Measurements from ENCODE around the gene CNOT11.

Gene CNOT11

DNA sequence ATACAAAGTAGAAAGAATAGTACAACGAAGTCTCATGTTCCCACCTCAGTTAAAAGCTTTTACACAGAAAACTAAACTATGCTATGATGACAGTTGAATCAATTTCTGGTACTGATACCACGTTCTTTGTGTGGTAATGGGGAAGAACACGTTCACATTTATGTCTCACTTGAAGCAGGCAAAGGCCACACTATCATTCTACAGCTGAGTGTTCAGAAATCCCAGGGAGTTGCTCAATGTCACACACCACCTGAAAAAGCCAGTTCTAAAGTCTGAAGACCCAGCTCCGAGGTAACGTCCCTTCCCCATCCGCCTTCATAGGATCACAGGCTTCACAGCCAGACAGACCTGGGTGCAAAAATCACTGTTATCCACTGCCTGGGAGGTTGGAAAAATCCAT is 46.9 kb downstream of the CNOT11 start:
- DNase-seq = no peak
- Histone ChIP-seq H3K79me2 (ENCODE audit: low read length) (peaks cover 99% of the 10 kb centered on the region), H3K27me3 (replicated peaks; ENCODE audit: insufficient read depth, low read length) (no peaks in the 10 kb centered on the region), H3K9me3 (replicated peaks; ENCODE audit: insufficient read depth, low read length) (no peaks in the 10 kb centered on the region), H3K27ac (ENCODE audit: low read length) (no peak overlapping the region), H3K36me3 (replicated peaks; ENCODE audit: insufficient read depth, low read length) (peaks cover 4% of the 10 kb centered on the region; the same call in 1 of the 2 replicates), H3K9me2 (replicated peaks; ENCODE audit: insufficient read depth, low read length) (no peaks in the 10 kb centered on the region), H3K4me3 (ENCODE audit: low read length) (no peak overlapping the region), H4K20me1 (ENCODE audit: insufficient read depth, low read length) (0 out of 2 replicates have a peak, but pooled peaks cover 12% of the 10 kb centered on the region), H3K4me2 (ENCODE audit: low read depth, low read length) (no peak overlapping the region), H3F3A (ENCODE audit: insufficient read depth, low read length) (no peaks in the 10 kb centered on the region), H2AFZ (ENCODE audit: low read length) (no peak overlapping the region), H3K4me1 (ENCODE audit: low read length) (no peaks in the 10 kb centered on the region), H3K9ac (ENCODE audit: low read length) (no peak overlapping the region)
- TF ChIP-seq EZH2 (optimal IDR thresholded peaks at IDR 0.05; ENCODE audit: low read depth, low read length) (no peak), EZH2phosphoT487 (IDR thresholded peaks at IDR 0.05; ENCODE audit: low read length) (no peak)
- TF ChIP-seq, protein P1, sequence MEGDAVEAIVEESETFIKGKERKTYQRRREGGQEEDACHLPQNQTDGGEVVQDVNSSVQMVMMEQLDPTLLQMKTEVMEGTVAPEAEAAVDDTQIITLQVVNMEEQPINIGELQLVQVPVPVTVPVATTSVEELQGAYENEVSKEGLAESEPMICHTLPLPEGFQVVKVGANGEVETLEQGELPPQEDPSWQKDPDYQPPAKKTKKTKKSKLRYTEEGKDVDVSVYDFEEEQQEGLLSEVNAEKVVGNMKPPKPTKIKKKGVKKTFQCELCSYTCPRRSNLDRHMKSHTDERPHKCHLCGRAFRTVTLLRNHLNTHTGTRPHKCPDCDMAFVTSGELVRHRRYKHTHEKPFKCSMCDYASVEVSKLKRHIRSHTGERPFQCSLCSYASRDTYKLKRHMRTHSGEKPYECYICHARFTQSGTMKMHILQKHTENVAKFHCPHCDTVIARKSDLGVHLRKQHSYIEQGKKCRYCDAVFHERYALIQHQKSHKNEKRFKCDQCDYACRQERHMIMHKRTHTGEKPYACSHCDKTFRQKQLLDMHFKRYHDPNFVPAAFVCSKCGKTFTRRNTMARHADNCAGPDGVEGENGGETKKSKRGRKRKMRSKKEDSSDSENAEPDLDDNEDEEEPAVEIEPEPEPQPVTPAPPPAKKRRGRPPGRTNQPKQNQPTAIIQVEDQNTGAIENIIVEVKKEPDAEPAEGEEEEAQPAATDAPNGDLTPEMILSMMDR (IDR thresholded peaks at IDR 0.05; ENCODE audit: low read length) = no peak

DNA sequence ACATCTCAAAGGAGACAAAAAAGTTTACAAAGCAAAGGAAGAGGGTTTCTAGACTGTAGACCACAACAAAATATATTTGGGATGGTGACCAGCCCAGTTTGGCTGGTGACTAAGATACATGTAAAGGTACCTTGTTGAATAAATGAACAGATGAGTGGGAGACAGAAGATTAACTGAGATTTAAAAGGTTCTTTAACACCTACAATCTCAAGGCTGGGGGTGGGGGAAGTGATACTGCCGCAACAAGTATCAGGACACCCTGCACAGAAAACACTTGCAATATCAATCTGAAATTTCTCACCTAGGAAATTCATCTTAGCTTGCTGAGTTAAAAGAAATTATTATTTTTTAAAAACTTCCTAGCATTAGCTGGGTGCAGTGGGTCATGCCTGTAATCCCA is 47.5 kb downstream of the CNOT11 start:
- peaks cover 99% of the 10 kb centered on the region for H3K79me2 ChIP-seq (ENCODE audit: low read length)

DNA sequence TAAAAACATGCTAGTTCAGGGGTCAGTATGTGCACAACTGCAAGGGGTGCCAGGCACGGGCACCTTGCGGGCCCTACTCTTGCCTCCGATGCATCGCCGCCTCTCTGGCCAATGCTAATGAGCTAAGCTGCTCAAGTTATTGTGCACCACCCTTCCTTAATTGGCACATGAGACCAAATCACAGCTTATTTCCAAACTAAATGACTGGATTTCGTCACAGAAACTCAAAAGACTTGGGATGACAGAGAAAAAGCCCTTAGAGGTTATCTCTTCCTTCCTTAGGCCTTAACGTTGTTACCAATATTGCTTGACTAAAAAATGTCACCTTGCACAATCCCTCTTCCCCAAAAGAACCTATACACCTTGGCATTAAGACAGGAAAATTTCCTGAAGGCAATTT is 48.1 kb downstream of the CNOT11 start:
- H3K4me1 ChIP-seq (ENCODE audit: low read length) = peaks cover 9% of the 10 kb centered on the region
- no peak overlapping the region for H3K9ac ChIP-seq (ENCODE audit: low read length)
- TF ChIP-seq EZH2phosphoT487 (IDR thresholded peaks at IDR 0.05; ENCODE audit: low read length) = no peak
- no peak for TF ChIP-seq EZH2 (optimal IDR thresholded peaks at IDR 0.05; ENCODE audit: low read depth, low read length)
- no peaks in the 10 kb centered on the region for H3K27me3 ChIP-seq (replicated peaks; ENCODE audit: insufficient read depth, low read length)
- peaks cover 4% of the 10 kb centered on the region; the same call in 1 of the 2 replicates for H3K36me3 ChIP-seq (replicated peaks; ENCODE audit: insufficient read depth, low read length)
- H3K4me3 ChIP-seq (ENCODE audit: low read length) = no peak overlapping the region
- H4K20me1 ChIP-seq (ENCODE audit: insufficient read depth, low read length) = 0 out of 2 replicates have a peak, but pooled peaks cover 12% of the 10 kb centered on the region
- no peak overlapping the region for H3K4me2 ChIP-seq (ENCODE audit: low read depth, low read length)
- H3K9me3 ChIP-seq (replicated peaks; ENCODE audit: insufficient read depth, low read length) = no peaks in the 10 kb centered on the region
- DNase-seq = no peak
- no peak overlapping the region for H3K27ac ChIP-seq (ENCODE audit: low read length)
- H3K9me2 ChIP-seq (replicated peaks; ENCODE audit: insufficient read depth, low read length) = no peaks in the 10 kb centered on the region
- peaks cover 99% of the 10 kb centered on the region for H3K79me2 ChIP-seq (ENCODE audit: low read length)
- H2AFZ ChIP-seq (ENCODE audit: low read length) = no peak overlapping the region
- no peaks in the 10 kb centered on the region for H3F3A ChIP-seq (ENCODE audit: insufficient read depth, low read length)

More for the DNA sequence above, 47.5 kb downstream of the CNOT11 start:
- Histone ChIP-seq H3K4me3 (ENCODE audit: low read length) (no peak overlapping the region), H2AFZ (ENCODE audit: low read length) (no peak overlapping the region), H3K36me3 (replicated peaks; ENCODE audit: insufficient read depth, low read length) (peaks cover 4% of the 10 kb centered on the region; the same call in 1 of the 2 replicates), H3K27ac (ENCODE audit: low read length) (no peak overlapping the region), H3K27me3 (replicated peaks; ENCODE audit: insufficient read depth, low read length) (no peaks in the 10 kb centered on the region), H4K20me1 (ENCODE audit: insufficient read depth, low read length) (0 out of 2 replicates have a peak, but pooled peaks cover 12% of the 10 kb centered on the region), H3F3A (ENCODE audit: insufficient read depth, low read length) (no peaks in the 10 kb centered on the region), H3K4me2 (ENCODE audit: low read depth, low read length) (no peak overlapping the region), H3K9me3 (replicated peaks; ENCODE audit: insufficient read depth, low read length) (no peaks in the 10 kb centered on the region), H3K4me1 (ENCODE audit: low read length) (peaks cover 3% of the 10 kb centered on the region), H3K9ac (ENCODE audit: low read length) (no peak overlapping the region), H3K9me2 (replicated peaks; ENCODE audit: insufficient read depth, low read length) (no peaks in the 10 kb centered on the region)
- no peak for DNase-seq
- TF ChIP-seq, protein P1 (IDR thresholded peaks at IDR 0.05; ENCODE audit: low read length) = no peak
- TF ChIP-seq EZH2phosphoT487 (IDR thresholded peaks at IDR 0.05; ENCODE audit: low read length) (no peak), EZH2 (optimal IDR thresholded peaks at IDR 0.05; ENCODE audit: low read depth, low read length) (no peak)

DNA sequence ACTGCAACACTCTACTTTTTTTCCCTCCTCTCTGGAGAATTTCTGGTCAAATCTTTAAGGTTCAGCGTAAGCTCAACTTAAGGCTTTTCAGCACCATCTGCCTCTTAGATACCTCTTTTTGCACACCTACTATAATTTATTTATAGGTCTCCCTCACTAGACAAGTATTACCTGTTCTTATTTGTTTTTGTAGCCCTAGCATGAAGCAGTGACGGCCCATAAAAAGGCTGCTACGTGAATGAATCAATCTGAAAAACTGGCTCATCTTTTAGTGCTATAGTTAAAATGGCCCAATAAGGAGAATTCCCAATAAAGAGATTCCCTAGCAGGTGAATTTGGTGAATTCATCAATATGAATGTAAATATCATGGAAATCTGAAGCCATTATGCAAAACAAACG is 49.3 kb downstream of the CNOT11 start:
- H4K20me1 ChIP-seq (ENCODE audit: insufficient read depth, low read length) = 0 out of 2 replicates have a peak, but pooled peaks cover 12% of the 10 kb centered on the region
- no peak for DNase-seq

More for the DNA sequence above, 49.3 kb downstream of the CNOT11 start:
- no peak overlapping the region for H3K4me2 ChIP-seq (ENCODE audit: low read depth, low read length)
- H3F3A ChIP-seq (ENCODE audit: insufficient read depth, low read length) = peaks cover 9% of the 10 kb centered on the region
- H3K36me3 ChIP-seq (replicated peaks; ENCODE audit: insufficient read depth, low read length) = peaks cover 4% of the 10 kb centered on the region; the same call in 1 of the 2 replicates
- TF ChIP-seq EZH2 (optimal IDR thresholded peaks at IDR 0.05; ENCODE audit: low read depth, low read length) (no peak), EZH2phosphoT487 (IDR thresholded peaks at IDR 0.05; ENCODE audit: low read length) (no peak)
- TF ChIP-seq, protein P1 (IDR thresholded peaks at IDR 0.05; ENCODE audit: low read length) = no peak
- H3K4me3 ChIP-seq (ENCODE audit: low read length) = no peak overlapping the region
- no peaks in the 10 kb centered on the region for H3K27me3 ChIP-seq (replicated peaks; ENCODE audit: insufficient read depth, low read length)
- no peaks in the 10 kb centered on the region for H3K9me2 ChIP-seq (replicated peaks; ENCODE audit: insufficient read depth, low read length)
- H3K79me2 ChIP-seq (ENCODE audit: low read length) = peaks cover 98% of the 10 kb centered on the region
- H3K4me1 ChIP-seq (ENCODE audit: low read length) = peaks cover 12% of the 10 kb centered on the region
- no peaks in the 10 kb centered on the region for H3K9me3 ChIP-seq (replicated peaks; ENCODE audit: insufficient read depth, low read length)
- no peak overlapping the region for H3K9ac ChIP-seq (ENCODE audit: low read length)
- no peak overlapping the region for H2AFZ ChIP-seq (ENCODE audit: low read length)
- H3K27ac ChIP-seq (ENCODE audit: low read length) = no peak overlapping the region
